ENCODE measurements around the gene RAE1. TPM values are rescaled to one million over a fixed set of nuclear protein-coding genes. Genes with fewer than 3 reads are reported as not detected.

The RAE1 gene
- total and polyA plus RNA-seq, 7 donors: 9.1 to 23.6 (median 14.7) TPM

- Histone ChIP-seq H3K27ac (no peak within 1 kb of the TSS), H3K27me3 (ENCODE audit: insufficient read depth in 3 of 3, low read length in 2 of 3) (peaks cover 0 to 24% (median 2%) of the 10 kb centered on the region in 3 donors), H3K9me3 (no peaks in the 10 kb centered on the region), H3K36me3 (ENCODE audit: insufficient read depth in 1 of 2, low read depth in 1 of 2) (no peaks in the 10 kb centered on the region), H3K4me3 (no peak within 1 kb of the TSS), H3K4me1 (no peaks in the 10 kb centered on the region)
- no peak for ATAC-seq
- no peak for TF ChIP-seq CTCF (IDR thresholded peaks at IDR 0.05)
- DNase-seq: no peak
- WGBS, 3 donors: 68 to 72% (median 71%) methylated on average over 40 of the region's 40 CpGs
- intact Hi-C loops (cut with DNase I): no loop called here
Measured at GRCh38 chr20:57329608-57330221, 21.3 kb upstream of the RAE1 start, which contains the start of gene SPO11. SPO11 (plus strand) TSS chr20:57329803; CDS start chr20:57329868, 65 bp downstream.

DNA sequence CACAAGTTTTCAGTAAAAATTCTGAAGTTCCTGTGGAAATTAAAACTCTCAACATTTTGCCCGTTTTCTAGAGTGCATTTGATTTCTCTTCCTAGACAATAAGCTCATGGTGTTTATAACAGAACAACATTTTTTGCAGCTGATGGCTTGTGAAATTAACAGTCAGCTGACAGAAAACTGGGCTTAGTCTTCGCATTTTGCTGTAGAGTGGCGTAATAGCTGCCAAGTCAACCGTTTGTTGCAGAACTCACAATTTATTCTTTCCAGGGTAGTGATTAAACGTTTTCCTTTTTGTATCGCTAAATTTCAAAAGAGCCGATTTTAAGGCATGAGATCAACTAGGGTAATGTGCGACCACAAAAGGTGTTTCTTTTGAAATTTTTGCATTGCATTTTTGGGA, 20.1 kb upstream of the RAE1 start:
- no peak overlapping the region for H3K27ac ChIP-seq
- ATAC-seq (no peak), DNase-seq (no peak)
- no peak for TF ChIP-seq CTCF (IDR thresholded peaks at IDR 0.05)
- no peaks in the 10 kb centered on the region for H3K36me3 ChIP-seq (ENCODE audit: insufficient read depth in 1 of 2, low read depth in 1 of 2)
- WGBS, 3 donors: 23 to 41% (median 25%) methylated on average over 8 of the region's 8 CpGs
- peaks cover 0 to 27% (median 2%) of the 10 kb centered on the region in 3 donors for H3K27me3 ChIP-seq (ENCODE audit: insufficient read depth in 3 of 3, low read length in 2 of 3)
- no peaks in the 10 kb centered on the region for H3K9me3 ChIP-seq
- H3K4me1 ChIP-seq: no peaks in the 10 kb centered on the region
- intact Hi-C loops (cut with DNase I): no loop called here
- no peak overlapping the region for H3K4me3 ChIP-seq

DNA sequence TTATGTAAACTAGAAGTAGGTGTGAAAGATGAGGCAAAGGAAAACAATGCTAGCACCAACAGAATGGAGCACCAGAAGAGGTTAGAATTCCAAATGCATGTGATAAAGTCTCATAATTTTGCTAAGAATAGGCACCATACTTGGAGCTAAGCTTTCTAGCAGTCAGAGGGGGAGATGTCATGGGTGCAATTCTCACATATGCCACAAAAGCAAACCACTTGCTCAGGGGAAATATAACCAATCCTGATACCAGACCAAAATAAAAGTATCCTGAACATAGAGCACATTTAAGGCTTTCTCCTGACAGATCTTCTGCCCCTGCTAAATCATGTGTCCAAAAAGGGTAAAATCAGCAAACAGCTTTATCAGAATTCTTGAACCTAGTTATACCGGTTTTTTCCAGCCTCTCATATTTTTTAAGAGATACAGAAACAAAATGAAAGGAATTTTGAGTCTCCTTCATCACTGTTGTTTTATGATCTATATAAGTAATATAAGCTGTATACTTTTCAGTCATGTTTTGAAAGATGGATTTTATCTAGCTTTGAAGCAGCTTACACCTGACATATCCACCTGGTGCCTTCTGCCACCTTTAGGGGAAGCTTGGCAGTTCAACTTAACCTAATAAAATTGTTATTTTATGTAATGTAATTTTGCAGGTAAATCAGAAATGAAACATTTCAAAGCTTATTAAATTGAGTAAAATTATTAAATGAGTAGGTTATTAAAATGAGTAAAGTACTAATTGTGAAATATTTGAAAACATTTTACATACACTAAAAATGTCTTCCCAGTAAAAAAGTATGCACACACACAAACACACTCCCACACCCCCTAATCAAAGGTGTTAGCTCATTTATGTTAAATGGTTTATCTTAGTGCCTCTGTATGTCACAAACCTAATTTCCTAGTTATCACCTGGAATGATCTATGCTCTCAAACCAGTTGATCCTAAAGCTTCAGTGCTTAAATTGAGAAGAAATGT, 18.7 kb upstream of the RAE1 start:
- no peaks in the 10 kb centered on the region for H3K4me1 ChIP-seq
- H3K27ac ChIP-seq: no peak overlapping the region
- peaks cover 0 to 33% (median 2%) of the 10 kb centered on the region in 3 donors for H3K27me3 ChIP-seq (ENCODE audit: insufficient read depth in 3 of 3, low read length in 2 of 3)
- no peaks in the 10 kb centered on the region for H3K9me3 ChIP-seq
- no peak for DNase-seq
- no peak for ATAC-seq
- H3K4me3 ChIP-seq: no peak overlapping the region
- intact Hi-C loops (cut with DNase I): no loop called here
- H3K36me3 ChIP-seq (ENCODE audit: insufficient read depth in 1 of 2, low read depth in 1 of 2): no peaks in the 10 kb centered on the region
- WGBS, 3 donors: 65 to 75% (median 69%) methylated on average over 1 of the region's 1 CpG
- no peak for TF ChIP-seq CTCF (IDR thresholded peaks at IDR 0.05)

- H3K9me3 ChIP-seq: no peaks in the 10 kb centered on the region
- no peak overlapping the region for H3K27ac ChIP-seq
- peaks cover 0 to 24% (median 8%) of the 10 kb centered on the region in 3 donors for H3K27me3 ChIP-seq (ENCODE audit: insufficient read depth in 3 of 3, low read length in 2 of 3)
- no peak overlapping the region for H3K4me3 ChIP-seq
- ATAC-seq (no peak), DNase-seq (no peak)
- H3K4me1 ChIP-seq: no peaks in the 10 kb centered on the region
- intact Hi-C loops (cut with DNase I): no loop called here
- no peaks in the 10 kb centered on the region for H3K36me3 ChIP-seq (ENCODE audit: insufficient read depth in 1 of 2, low read depth in 1 of 2)
- no peak for TF ChIP-seq CTCF (IDR thresholded peaks at IDR 0.05)
- WGBS, 3 donors: 80 to 88% (median 83%) methylated on average over 2 of the region's 2 CpGs
Measured at GRCh38 chr20:57335392-57335791, 15.7 kb upstream of the RAE1 start.
